Measurements from ENCODE around the gene SAAL1. TPM values are rescaled to one million over a fixed set of nuclear protein-coding genes. Genes with fewer than 3 reads are reported as not detected.

The SAAL1 gene
- total RNA-seq, 1 experiment from 2014 or later = 29.3 TPM

DNA sequence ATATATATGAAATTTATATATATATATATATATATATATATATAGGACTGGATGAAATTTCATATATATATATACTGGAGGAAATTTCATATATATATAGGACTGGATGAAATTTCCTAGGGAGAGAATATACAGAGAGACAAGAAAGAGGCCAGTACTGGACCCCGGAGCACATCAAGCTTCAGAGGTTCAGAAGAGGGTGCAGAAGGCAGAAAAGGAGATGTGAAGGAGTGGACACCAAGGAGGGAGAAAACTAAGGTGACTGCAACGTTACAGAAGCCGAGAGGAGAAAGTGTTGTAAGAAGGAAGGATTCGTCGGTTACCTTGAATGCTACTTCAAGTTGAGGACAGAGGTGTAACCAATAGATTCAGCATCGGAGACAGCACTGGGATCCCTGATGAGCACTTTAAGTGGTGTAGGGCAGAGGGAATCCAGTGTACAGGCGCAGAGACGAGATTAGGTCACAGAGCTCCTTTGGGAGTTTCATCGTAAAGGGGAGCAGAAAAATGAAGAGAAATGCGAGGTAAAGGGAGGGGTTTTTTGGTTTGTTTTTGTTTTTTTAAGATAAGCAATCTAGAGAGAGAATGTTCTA lies 51.3 kb downstream of the SAAL1 start:
- Mint-ChIP-seq H3K27ac (ENCODE audit: unreplicated experiment) (no peak overlapping the region), H3K27me3 (ENCODE audit: unreplicated experiment) (peaks cover 26% of the 10 kb centered on the region), H3K9me3 (ENCODE audit: low read depth, unreplicated experiment) (no peaks in the 10 kb centered on the region), H3K4me3 (ENCODE audit: low read depth, unreplicated experiment) (no peak overlapping the region), H3K4me1 (ENCODE audit: low read depth, unreplicated experiment) (no peaks in the 10 kb centered on the region), H3K36me3 (ENCODE audit: insufficient read depth, unreplicated experiment) (no peaks in the 10 kb centered on the region)
- BruUV-seq (replicated peaks) = no TSS peak
- CTCF ChIA-PET = no interaction called here
- no peak for TF ChIP-seq CTCF (IDR thresholded peaks at IDR 0.05; ENCODE audit: unreplicated experiment)
- no peak for DNase-seq
- intact Hi-C loops (cut with micrococcal nuclease; ENCODE audit: unreplicated experiment) = no loop called here

- no peak overlapping the region for H3K27ac Mint-ChIP-seq (ENCODE audit: unreplicated experiment)
- DNase-seq = no peak
- no TSS peak for BruUV-seq (replicated peaks)
- H3K4me3 Mint-ChIP-seq (ENCODE audit: low read depth, unreplicated experiment) = no peak overlapping the region
- no peak for TF ChIP-seq CTCF (IDR thresholded peaks at IDR 0.05; ENCODE audit: unreplicated experiment)
- H3K4me1 Mint-ChIP-seq (ENCODE audit: low read depth, unreplicated experiment) = no peaks in the 10 kb centered on the region
- no peaks in the 10 kb centered on the region for H3K36me3 Mint-ChIP-seq (ENCODE audit: insufficient read depth, unreplicated experiment)
- no peaks in the 10 kb centered on the region for H3K9me3 Mint-ChIP-seq (ENCODE audit: low read depth, unreplicated experiment)
- H3K27me3 Mint-ChIP-seq (ENCODE audit: unreplicated experiment) = peaks cover 63% of the 10 kb centered on the region
- CTCF ChIA-PET = no interaction called here
- intact Hi-C loops (cut with micrococcal nuclease; ENCODE audit: unreplicated experiment) = no loop called here
Observed at GRCh38 chr11:18050848-18051247, 55.0 kb downstream of the SAAL1 start.

DNA sequence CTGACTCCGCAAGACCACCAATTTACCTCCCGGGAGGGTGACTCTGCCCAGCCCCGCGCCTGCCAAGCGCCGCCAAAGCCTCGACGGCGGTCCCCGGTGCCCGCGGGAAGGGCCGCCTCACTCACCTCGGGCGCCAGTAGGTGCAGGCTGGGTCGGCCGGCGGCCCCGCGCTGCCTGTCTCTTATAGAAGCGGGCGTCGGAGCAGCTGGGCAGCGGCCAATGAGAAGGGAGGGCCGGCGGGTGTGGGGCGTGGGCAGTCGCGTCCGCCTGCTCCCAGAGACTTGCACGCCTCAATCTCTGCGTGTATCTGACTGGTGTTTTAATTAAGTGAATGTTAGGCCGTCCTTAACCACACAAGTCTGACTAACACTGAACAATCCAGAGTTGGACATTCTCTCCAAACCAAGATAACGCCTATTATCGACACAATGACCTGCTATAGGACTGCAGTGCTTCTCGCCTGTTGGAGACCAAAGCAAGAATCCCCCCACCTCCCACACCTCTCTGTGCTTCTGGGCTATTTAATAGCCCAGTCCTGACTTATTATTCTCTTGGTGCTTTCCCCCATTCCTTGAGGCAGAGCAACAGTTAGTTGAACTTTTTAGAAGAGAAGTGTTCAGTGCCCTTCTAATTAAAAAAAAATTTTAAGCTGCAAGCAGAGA lies 59.6 kb downstream of the SAAL1 start, which contains the start of gene TPH1:
TSS of gene TPH1 (minus strand) at position 154 of the 662 bp plus-strand sequence. CDS start 5,507 bp downstream, outside the sequence.
- no peak within 1 kb of the TSS for H3K27ac Mint-ChIP-seq (ENCODE audit: unreplicated experiment)
- CTCF ChIA-PET = no interaction called here
- no peaks in the 10 kb centered on the region for H3K9me3 Mint-ChIP-seq (ENCODE audit: low read depth, unreplicated experiment)
- peak; percentile 48 for DNase-seq
- no TSS peak for BruUV-seq (replicated peaks)
- intact Hi-C loops (cut with micrococcal nuclease; ENCODE audit: unreplicated experiment) = no loop called here
- H3K4me1 Mint-ChIP-seq (ENCODE audit: low read depth, unreplicated experiment) = no peaks in the 10 kb centered on the region
- H3K27me3 Mint-ChIP-seq (ENCODE audit: unreplicated experiment) = peaks cover 73% of the 10 kb centered on the region
- no peaks in the 10 kb centered on the region for H3K36me3 Mint-ChIP-seq (ENCODE audit: insufficient read depth, unreplicated experiment)
- peak within 1 kb of the TSS; percentile 27 for H3K4me3 Mint-ChIP-seq (ENCODE audit: low read depth, unreplicated experiment)
- TF ChIP-seq CTCF (IDR thresholded peaks at IDR 0.05; ENCODE audit: unreplicated experiment) = no peak

DNA sequence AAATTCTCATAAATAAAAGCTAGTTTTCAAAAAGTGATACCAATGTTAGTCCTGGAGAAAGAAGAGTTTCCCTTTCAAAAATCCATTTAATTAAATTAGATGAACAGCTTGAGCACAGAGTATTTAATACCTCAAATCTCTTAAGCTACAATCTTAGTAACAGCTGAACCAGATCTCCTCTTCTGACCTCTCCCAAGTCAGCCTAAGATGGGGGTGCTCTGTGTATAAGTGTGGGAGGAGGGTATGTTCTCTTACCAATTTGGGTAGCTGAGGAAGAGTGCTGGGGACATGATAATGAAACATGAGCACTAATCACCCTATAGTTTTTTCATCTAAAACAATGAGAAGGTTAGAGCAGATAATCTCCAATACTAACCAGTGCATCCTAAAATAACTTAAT lies 69.4 kb downstream of the SAAL1 start:
- BruUV-seq (replicated peaks) = no TSS peak
- TF ChIP-seq CTCF (IDR thresholded peaks at IDR 0.05; ENCODE audit: unreplicated experiment) = no peak
- CTCF ChIA-PET = no interaction called here
- no peak for DNase-seq
- no peaks in the 10 kb centered on the region for H3K4me1 Mint-ChIP-seq (ENCODE audit: low read depth, unreplicated experiment)
- no peaks in the 10 kb centered on the region for H3K9me3 Mint-ChIP-seq (ENCODE audit: low read depth, unreplicated experiment)
- intact Hi-C loops (cut with micrococcal nuclease; ENCODE audit: unreplicated experiment) = no loop called here
- H3K4me3 Mint-ChIP-seq (ENCODE audit: low read depth, unreplicated experiment) = no peak overlapping the region
- H3K27ac Mint-ChIP-seq (ENCODE audit: unreplicated experiment) = no peak overlapping the region
- peaks cover 30% of the 10 kb centered on the region for H3K27me3 Mint-ChIP-seq (ENCODE audit: unreplicated experiment)
- no peaks in the 10 kb centered on the region for H3K36me3 Mint-ChIP-seq (ENCODE audit: insufficient read depth, unreplicated experiment)

Other genes with a start within 250 kb of the SAAL1 start
- 23.8 and 28.1 TPM in 2 replicates for gene SERGEF, start 93.0 kb downstream of the SAAL1 start, total RNA-seq (2022)
- 0.24 and 0.34 TPM in 2 replicates for gene TPH1, start 59.8 kb downstream of the SAAL1 start, total RNA-seq (2022)
- gene MRGPRX3, start 26.5 kb upstream of the SAAL1 start, total RNA-seq (2022) = not detected in 2 replicates
- gene MRGPRX4, start 66.8 kb upstream of the SAAL1 start, total RNA-seq (2022) = not detected in 2 replicates
- gene SAA4, start 130.7 kb upstream of the SAAL1 start, total RNA-seq (2022) = 2.6 and 7.2 TPM in 2 replicates
- gene SAA2, start 142.6 kb upstream of the SAAL1 start, total RNA-seq (2022) = 22.0 and 31.5 TPM in 2 replicates
- gene SAA1, start 160.2 kb upstream of the SAAL1 start, total RNA-seq (2022) = 23.9 and 54.1 TPM in 2 replicates
- 25.2 and 26.4 TPM in 2 replicates for gene HPS5, start 216.1 kb upstream of the SAAL1 start, total RNA-seq (2022)
- gene GTF2H1, start 216.5 kb upstream of the SAAL1 start, total RNA-seq (2022) = 43.0 and 44.3 TPM in 2 replicates

Measured in Calu3 (cell line).